WTC11 (cell line): Measurements from ENCODE around the gene NPC2. TPM values are rescaled to one million over a fixed set of nuclear protein-coding genes. Genes with fewer than 3 reads are reported as not detected.

Experiments
- ATAC-seq: fragments of 200-7000 bp; cut with Tn5 transposase; 2 replicates; pipeline ENCODE4 v1.10.0; 2021; ENCODE audit warnings: mild to moderate bottlenecking, moderate library complexity
- CTCF ChIA-PET: fragments of 300-600 bp; sonication (Branson Sonifier 250); formaldehyde crosslinking; loops from one replicate; lab custom pipeline; 2021; ENCODE audit warnings: antibody characterized with exemption; lab: Charles Lee
- POLR2A ChIA-PET: fragments of 350-600 bp; sonication (Branson Sonifier 250); formaldehyde crosslinking; loops from one replicate; lab custom pipeline; 2021; ENCODE audit warnings: antibody characterized with exemption; lab: Charles Lee
- DNase-seq: peaks from one replicate; pipeline ENCODE4 v3.0.0; 2021; ENCODE audit warnings: low spot score
- H3K27ac Mint-ChIP-seq: 2 replicates; pipeline ENCODE4 v1.8.0; 2021; ENCODE audit warnings: mixed read lengths
- H3K27me3 Mint-ChIP-seq: 2 replicates; pipeline ENCODE4 v1.8.0; 2021; ENCODE audit warnings: low read depth, mild to moderate bottlenecking, moderate library complexity, mixed read lengths
- H3K36me3 Mint-ChIP-seq: 2 replicates; pipeline ENCODE4 v1.8.0; 2021; ENCODE audit warnings: mixed read lengths
- H3K4me1 Mint-ChIP-seq: 2 replicates; pipeline ENCODE4 v1.8.0; 2022; ENCODE audit warnings: mixed read lengths
- H3K4me3 Mint-ChIP-seq: 2 replicates; pipeline ENCODE4 v1.8.0; 2021; ENCODE audit warnings: mild to moderate bottlenecking, moderate library complexity, mixed read lengths
- H3K9me3 Mint-ChIP-seq: 2 replicates; pipeline ENCODE4 v1.8.0; 2021; ENCODE audit warnings: mixed read lengths
- ATF1 ChIP-seq: sonication (generic); formaldehyde crosslinking; IDR thresholded peaks from 2 replicates; pipeline ENCODE4 v1.8.1; 2023; ENCODE audit warnings: mild to moderate bottlenecking, moderate library complexity, missing genetic modification reagents
- E2F4 ChIP-seq: sonication (generic); formaldehyde crosslinking; IDR thresholded peaks from 2 replicates; pipeline ENCODE4 v1.8.1; 2022; ENCODE audit warnings: low read depth, mild to moderate bottlenecking, moderate library complexity, missing genetic modification reagents, borderline replicate concordance
- FOXP1 ChIP-seq: sonication (generic); formaldehyde crosslinking; IDR thresholded peaks from 2 replicates; pipeline ENCODE4 v1.8.0; 2022; ENCODE audit warnings: missing genetic modification reagents, mild to moderate bottlenecking, moderate library complexity, borderline replicate concordance
- FOXP4 ChIP-seq: sonication (generic); formaldehyde crosslinking; IDR thresholded peaks from 2 replicates; pipeline ENCODE4 v1.8.0; 2022; ENCODE audit warnings: mild to moderate bottlenecking, missing genetic modification reagents
- GABPB1 ChIP-seq: sonication (generic); formaldehyde crosslinking; IDR thresholded peaks from 2 replicates; pipeline ENCODE4 v1.8.1; 2023; ENCODE audit warnings: mild to moderate bottlenecking, missing genetic modification reagents
- IRF1 ChIP-seq: sonication (generic); formaldehyde crosslinking; IDR thresholded peaks from 2 replicates; pipeline ENCODE4 v1.8.0; 2023; ENCODE audit warnings: missing genetic modification reagents
- IRF2 ChIP-seq: sonication (generic); formaldehyde crosslinking; IDR thresholded peaks from 2 replicates; pipeline ENCODE4 v1.8.0; 2022; ENCODE audit warnings: low read depth, missing genetic modification reagents, borderline replicate concordance
- MAX ChIP-seq: sonication (generic); formaldehyde crosslinking; IDR thresholded peaks from 2 replicates; pipeline ENCODE4 v1.8.0; 2022; ENCODE audit warnings: mild to moderate bottlenecking, missing genetic modification reagents
- NFATC4 ChIP-seq: fragments of 250-450 bp; sonication (Bioruptor Pico); IDR thresholded peaks from 2 replicates; pipeline ENCODE4 v1.9.0; 2021; ENCODE audit warnings: mild to moderate bottlenecking
- NR3C1 ChIP-seq: sonication (generic); formaldehyde crosslinking; conservative IDR thresholded peaks from 2 replicates; pipeline ENCODE4 v1.8.1; 2023; ENCODE audit warnings: low read depth, mild to moderate bottlenecking, missing genetic modification reagents
- PRDM15 ChIP-seq: sonication (generic); formaldehyde crosslinking; IDR thresholded peaks from 2 replicates; pipeline ENCODE4 v1.8.0; 2022; ENCODE audit warnings: missing genetic modification reagents
- PREB ChIP-seq: sonication (generic); formaldehyde crosslinking; IDR thresholded peaks from 2 replicates; pipeline ENCODE4 v1.8.1; 2022; ENCODE audit warnings: mild to moderate bottlenecking, missing genetic modification reagents, moderate library complexity, borderline replicate concordance
- SOX15 ChIP-seq: fragments of 250-450 bp; sonication (Bioruptor Pico); IDR thresholded peaks from 2 replicates; pipeline ENCODE4 v1.9.0; 2021; ENCODE audit warnings: mild to moderate bottlenecking
- SP1 ChIP-seq: sonication (generic); formaldehyde crosslinking; conservative IDR thresholded peaks from 2 replicates; pipeline ENCODE4 v1.8.1; 2022; ENCODE audit warnings: missing genetic modification reagents
- USF2 ChIP-seq: sonication (generic); formaldehyde crosslinking; IDR thresholded peaks from 2 replicates; pipeline ENCODE4 v1.8.1; 2023; ENCODE audit warnings: mild to moderate bottlenecking, missing genetic modification reagents, moderate library complexity
- ZBTB21 ChIP-seq: sonication (generic); formaldehyde crosslinking; IDR thresholded peaks from 2 replicates; pipeline ENCODE4 v1.8.1; 2023; ENCODE audit warnings: mild to moderate bottlenecking, missing genetic modification reagents, borderline replicate concordance
- ZMAT4 ChIP-seq: fragments of 250-450 bp; sonication (Bioruptor Pico); IDR thresholded peaks from 2 replicates; pipeline ENCODE4 v1.9.0; 2021; ENCODE audit warnings: mild to moderate bottlenecking
- ZNF263 ChIP-seq: sonication (generic); formaldehyde crosslinking; IDR thresholded peaks from 2 replicates; pipeline ENCODE4 v1.8.1; 2022; ENCODE audit warnings: low read depth, mild to moderate bottlenecking, moderate library complexity, missing genetic modification reagents
- ZNF416 ChIP-seq: fragments of 250-450 bp; sonication (Bioruptor Pico); IDR thresholded peaks from 2 replicates; pipeline ENCODE4 v1.9.0; 2021; ENCODE audit warnings: mild to moderate bottlenecking, inconsistent platforms
- ZSCAN18 ChIP-seq: fragments of 250-450 bp; sonication (Bioruptor Pico); IDR thresholded peaks from 2 replicates; pipeline ENCODE4 v2.1.2; 2022; ENCODE audit warnings: mild to moderate bottlenecking, moderate library complexity
- total RNA-seq: library from RNA; stranded (reverse); gene quantifications from 3 replicates; pipeline ENCODE4 v1.2.3, GENCODE V29; 2021

Gene NPC2
- total RNA-seq, 1 experiment from 2014 or later = 139 TPM

GRCh38 chr14:74434294-74434693 lies 58.8 kb downstream of the NPC2 start:
- DNase-seq = no peak

GRCh38 chr14:74429991-74430390 lies 63.1 kb downstream of the NPC2 start:
- ATAC-seq (no peak), DNase-seq (no peak)
- Mint-ChIP-seq H3K27ac (peak overlapping the region; percentile 92), H3K4me1 (peaks cover 72% of the 10 kb centered on the region), H3K27me3 (peaks cover 11% of the 10 kb centered on the region), H3K36me3 (no peaks in the 10 kb centered on the region), H3K9me3 (no peaks in the 10 kb centered on the region), H3K4me3 (no peak overlapping the region)
- ChIA-PET POLR2A (interaction anchor here (1.2 to 1.4 kb wide), 2 partner anchors 8 to 63 kb away, joined by 3 to 7 read pairs; partner anchors contain the start of genes ISCA2 and NPC2), CTCF (interaction anchor here (0.9 to 2.8 kb wide), 13 partner anchors 12 to 173 kb away, joined by 3 to 12 read pairs (median 4); no protein-coding TSS in a partner anchor)
- TF ChIP-seq GABPB1 (CRISPR knock-in tag) (no peak), IRF2 (no peak), NFATC4 (no peak), ATF1 (CRISPR knock-in tag) (no peak), ZMAT4 (CRISPR knock-in tag) (no peak), SP1 (CRISPR knock-in tag) (no peak), NR3C1 (CRISPR knock-in tag) (no peak), SOX15 (no peak), ZNF416 (CRISPR knock-in tag) (no peak), IRF1 (no peak), ZNF263 (CRISPR knock-in tag) (no peak), PREB (no peak), ZSCAN18 (CRISPR knock-in tag) (no peak), PRDM15 (no peak), FOXP4 (no peak), ZBTB21 (no peak), USF2 (no peak)

More at GRCh38 chr14:74434294-74434693, 58.8 kb downstream of the NPC2 start:
- ATAC-seq = no peak
- Mint-ChIP-seq H3K9me3 (no peaks in the 10 kb centered on the region), H3K27ac (no peak overlapping the region; the same call in 1 of the 2 replicates), H3K4me1 (peaks cover 58% of the 10 kb centered on the region), H3K36me3 (no peaks in the 10 kb centered on the region), H3K4me3 (no peak overlapping the region)
- ChIA-PET CTCF (interaction anchor here (1.3 kb wide), 1 partner anchor 8 kb away, joined by 5 read pairs; the partner anchor contains the start of gene SYNDIG1L), POLR2A (no interaction called here)
- TF ChIP-seq MAX (CRISPR knock-in tag) = no peak
- no peak for TF ChIP-seq E2F4 (CRISPR knock-in tag)
- TF ChIP-seq FOXP1 = no peak
- TF ChIP-seq, all 79 proteins: peak for 0
- no peaks in the 10 kb centered on the region for H3K27me3 Mint-ChIP-seq
